GM19238 (cell line): Measurements from ENCODE around the gene ST8SIA6.
"Not testable (repeated sequence)": the region's sequence is repeated elsewhere in the genome, so short reads cannot be mapped to it uniquely, and the experiment has no call there.

Experiments
- DNase-seq: peaks from one replicate; pipeline ENCODE4 v3.0.0; 2011; ENCODE audit warnings: low spot score; ENCODE audit not compliant: insufficient read length

ST8SIA6 gene

GRCh38 chr10:17457083-17457482, 2.7 kb upstream of the ST8SIA6 start:
- no peak for DNase-seq

- no peak for DNase-seq
Measured at GRCh38 chr10:17456032-17456548, 1.7 kb upstream of the ST8SIA6 start.

- no peak for DNase-seq
Measured at GRCh38 chr10:17455015-17455520, 673 bp upstream of the ST8SIA6 start.

GRCh38 chr10:17453373-17454091, 863 bp downstream of the ST8SIA6 start:
- no peak for DNase-seq

- DNase-seq = no peak
Measured at GRCh38 chr10:17453035-17453372, 1.4 kb downstream of the ST8SIA6 start.

GRCh38 chr10:17452060-17452841, 2.1 kb downstream of the ST8SIA6 start:
- DNase-seq = no peak

- no peak for DNase-seq
Measured at GRCh38 chr10:17450024-17450423, 4.4 kb downstream of the ST8SIA6 start.

- no peak for DNase-seq
Measured at GRCh38 chr10:17445400-17445998, 8.9 kb downstream of the ST8SIA6 start.

GRCh38 chr10:17444388-17444714, 10.0 kb downstream of the ST8SIA6 start:
- DNase-seq = no peak

GRCh38 chr10:17443707-17444387, 10.5 kb downstream of the ST8SIA6 start:
- DNase-seq = no peak

- DNase-seq = no peak
Measured at GRCh38 chr10:17438583-17438982, 15.8 kb downstream of the ST8SIA6 start.

- not testable (repeated sequence) for DNase-seq
Measured at GRCh38 chr10:17436578-17436977, 17.8 kb downstream of the ST8SIA6 start.

GRCh38 chr10:17435953-17436352, 18.4 kb downstream of the ST8SIA6 start:
- no peak for DNase-seq

GRCh38 chr10:17435187-17435586, 19.2 kb downstream of the ST8SIA6 start:
- no peak for DNase-seq

GRCh38 chr10:17432723-17433122, 21.7 kb downstream of the ST8SIA6 start:
- DNase-seq = no peak

- DNase-seq = no peak
Measured at GRCh38 chr10:17431871-17432311, 22.5 kb downstream of the ST8SIA6 start.

GRCh38 chr10:17430647-17431355, 23.6 kb downstream of the ST8SIA6 start:
- DNase-seq = no peak

- no peak for DNase-seq
Measured at GRCh38 chr10:17429490-17429889, 24.9 kb downstream of the ST8SIA6 start.

GRCh38 chr10:17428351-17429097, 25.9 kb downstream of the ST8SIA6 start:
- DNase-seq = no peak

GRCh38 chr10:17427666-17428350, 26.6 kb downstream of the ST8SIA6 start:
- DNase-seq = no peak
